ENCODE results near the gene PARVG.

DNA sequence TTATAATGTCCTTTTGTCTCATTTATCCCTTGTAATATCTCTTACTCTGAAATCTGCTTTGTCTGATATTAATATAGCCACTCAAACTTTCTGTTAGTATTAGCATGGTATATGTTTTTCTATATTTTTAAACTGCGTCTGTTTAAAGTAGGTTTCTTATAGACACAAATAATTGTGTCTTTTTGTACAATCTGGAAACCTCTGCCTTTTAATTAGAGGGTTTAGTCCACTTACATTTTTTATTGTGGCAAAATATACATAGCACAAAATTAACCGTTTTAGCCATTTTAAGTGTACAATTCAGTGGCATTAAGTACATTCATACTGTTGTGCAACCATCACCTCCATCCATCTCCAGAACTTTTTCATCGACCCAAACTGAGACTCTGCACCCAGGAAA, 28.6 kb downstream of the PARVG start:
- TF ChIP-seq, protein P1, sequence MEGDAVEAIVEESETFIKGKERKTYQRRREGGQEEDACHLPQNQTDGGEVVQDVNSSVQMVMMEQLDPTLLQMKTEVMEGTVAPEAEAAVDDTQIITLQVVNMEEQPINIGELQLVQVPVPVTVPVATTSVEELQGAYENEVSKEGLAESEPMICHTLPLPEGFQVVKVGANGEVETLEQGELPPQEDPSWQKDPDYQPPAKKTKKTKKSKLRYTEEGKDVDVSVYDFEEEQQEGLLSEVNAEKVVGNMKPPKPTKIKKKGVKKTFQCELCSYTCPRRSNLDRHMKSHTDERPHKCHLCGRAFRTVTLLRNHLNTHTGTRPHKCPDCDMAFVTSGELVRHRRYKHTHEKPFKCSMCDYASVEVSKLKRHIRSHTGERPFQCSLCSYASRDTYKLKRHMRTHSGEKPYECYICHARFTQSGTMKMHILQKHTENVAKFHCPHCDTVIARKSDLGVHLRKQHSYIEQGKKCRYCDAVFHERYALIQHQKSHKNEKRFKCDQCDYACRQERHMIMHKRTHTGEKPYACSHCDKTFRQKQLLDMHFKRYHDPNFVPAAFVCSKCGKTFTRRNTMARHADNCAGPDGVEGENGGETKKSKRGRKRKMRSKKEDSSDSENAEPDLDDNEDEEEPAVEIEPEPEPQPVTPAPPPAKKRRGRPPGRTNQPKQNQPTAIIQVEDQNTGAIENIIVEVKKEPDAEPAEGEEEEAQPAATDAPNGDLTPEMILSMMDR (IDR thresholded peaks at IDR 0.05; ENCODE audit: low read depth, low read length): no peak
- no peak for TF ChIP-seq EZH2phosphoT487 (IDR thresholded peaks at IDR 0.05; ENCODE audit: low read depth)

Data from OCI-LY3 (cell line).